Measurements from ENCODE around the gene DENND1B. TPM values are rescaled to one million over a fixed set of nuclear protein-coding genes. Genes with fewer than 3 reads are reported as not detected.

DENND1B gene
- total RNA-seq, 1 donor from 2014 or later: 26.1 TPM

DNA sequence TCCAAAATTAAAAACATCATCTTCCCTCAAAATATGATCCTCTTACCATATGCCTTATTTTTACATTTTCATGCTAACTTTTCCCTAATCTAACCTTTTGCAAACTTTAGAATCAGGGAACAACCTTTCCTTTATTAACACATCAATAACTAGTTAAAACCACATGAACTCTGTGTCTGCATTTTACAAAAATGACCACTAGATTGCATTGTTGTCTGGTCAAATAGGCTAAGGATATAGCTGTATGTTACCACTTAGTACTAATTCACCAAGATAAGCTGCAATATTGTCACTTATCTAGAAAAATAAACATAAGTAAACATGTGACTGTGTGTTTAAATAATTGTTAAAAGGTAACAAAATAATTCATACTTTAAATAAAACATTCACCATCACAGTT is 82.3 kb downstream of the DENND1B start:
- DNase-seq: no peak
- intact Hi-C loops (cut with micrococcal nuclease): no loop called here
- ATAC-seq: no peak

- intact Hi-C loops (cut with micrococcal nuclease): no loop called here
- DNase-seq: no peak
- no peak for ATAC-seq
These were observed 83.5 kb downstream of the DENND1B start for GRCh38 chr1:197691816-197692215.

- DNase-seq (no peak), ATAC-seq (no peak)
- intact Hi-C loops (cut with micrococcal nuclease): no loop called here
These were observed 85.2 kb downstream of the DENND1B start for GRCh38 chr1:197690074-197690473.

GRCh38 chr1:197688233-197688632 is 87.0 kb downstream of the DENND1B start:
- intact Hi-C loops (cut with micrococcal nuclease): no loop called here
- DNase-seq (no peak), ATAC-seq (no peak)

DNA sequence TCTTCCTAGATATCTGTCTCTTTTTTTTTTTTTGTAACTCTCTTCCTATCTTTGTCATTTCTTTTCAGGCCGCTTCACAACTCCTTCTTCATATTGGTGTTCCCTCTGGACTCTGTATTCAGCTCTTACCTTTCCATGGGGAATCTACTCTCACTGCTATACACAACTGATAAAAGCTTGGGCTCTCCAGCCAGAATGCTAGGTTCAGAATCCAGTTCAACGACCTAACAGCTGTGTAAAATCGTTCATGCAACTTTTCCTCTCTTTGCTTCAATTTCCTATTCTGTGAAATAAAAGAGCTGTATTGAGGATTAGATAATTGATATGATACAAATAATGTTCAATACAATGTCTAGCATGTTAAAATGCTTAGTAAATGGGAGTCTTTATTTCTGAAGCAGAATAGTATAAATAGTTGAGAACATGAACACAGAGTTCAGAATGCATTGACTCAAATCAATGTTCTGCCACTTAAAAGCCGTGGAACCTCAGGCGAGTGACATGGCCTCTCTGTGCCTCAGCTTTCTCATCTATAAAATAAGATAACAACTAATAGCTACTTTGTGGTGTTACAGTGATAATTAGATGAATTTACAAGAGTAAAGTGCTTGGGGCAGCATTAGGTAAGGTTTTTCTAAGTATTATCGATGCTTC is 88.5 kb downstream of the DENND1B start:
- no peak for ATAC-seq
- DNase-seq: no peak
- intact Hi-C loops (cut with micrococcal nuclease): no loop called here

DNA sequence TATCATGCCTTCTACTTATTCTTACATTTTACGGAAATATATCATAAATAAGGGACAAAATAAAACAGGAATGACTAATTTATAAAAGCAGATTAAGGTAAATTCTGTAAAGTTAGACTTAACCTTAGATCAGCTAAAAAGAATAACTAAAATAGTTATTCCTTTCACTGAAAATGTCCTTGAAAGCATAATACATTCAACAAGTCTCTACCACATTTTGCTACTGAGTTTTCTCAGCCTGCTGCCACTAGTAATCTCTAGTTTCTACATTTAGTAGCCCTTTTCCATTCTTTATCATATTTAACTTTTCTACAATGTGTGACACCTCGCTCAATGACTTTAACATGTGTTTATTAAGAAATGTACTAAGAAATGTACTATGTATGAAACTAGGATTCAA is 89.0 kb downstream of the DENND1B start:
- intact Hi-C loops (cut with micrococcal nuclease): no loop called here
- no peak for ATAC-seq
- no peak for DNase-seq

DNA sequence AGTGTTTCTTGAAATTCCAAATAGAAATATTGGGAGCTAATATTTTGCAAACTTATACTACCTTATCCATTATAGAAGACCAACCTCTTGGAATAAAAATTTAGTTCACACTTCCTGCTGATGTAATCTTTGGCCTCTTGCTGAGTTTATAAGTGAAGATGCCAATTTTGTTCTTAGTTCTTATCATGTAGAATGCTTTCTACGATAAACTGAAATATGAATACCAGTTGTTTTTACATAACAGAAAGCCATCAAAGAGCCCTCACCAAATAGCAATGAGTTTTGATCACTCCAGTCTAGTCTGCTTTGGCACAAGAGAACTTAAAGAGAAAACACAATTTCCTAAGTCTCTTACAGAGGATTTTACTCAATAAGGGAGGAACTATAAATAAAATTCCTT is 89.5 kb downstream of the DENND1B start:
- no peak for ATAC-seq
- no peak for DNase-seq
- intact Hi-C loops (cut with micrococcal nuclease): no loop called here

DNA sequence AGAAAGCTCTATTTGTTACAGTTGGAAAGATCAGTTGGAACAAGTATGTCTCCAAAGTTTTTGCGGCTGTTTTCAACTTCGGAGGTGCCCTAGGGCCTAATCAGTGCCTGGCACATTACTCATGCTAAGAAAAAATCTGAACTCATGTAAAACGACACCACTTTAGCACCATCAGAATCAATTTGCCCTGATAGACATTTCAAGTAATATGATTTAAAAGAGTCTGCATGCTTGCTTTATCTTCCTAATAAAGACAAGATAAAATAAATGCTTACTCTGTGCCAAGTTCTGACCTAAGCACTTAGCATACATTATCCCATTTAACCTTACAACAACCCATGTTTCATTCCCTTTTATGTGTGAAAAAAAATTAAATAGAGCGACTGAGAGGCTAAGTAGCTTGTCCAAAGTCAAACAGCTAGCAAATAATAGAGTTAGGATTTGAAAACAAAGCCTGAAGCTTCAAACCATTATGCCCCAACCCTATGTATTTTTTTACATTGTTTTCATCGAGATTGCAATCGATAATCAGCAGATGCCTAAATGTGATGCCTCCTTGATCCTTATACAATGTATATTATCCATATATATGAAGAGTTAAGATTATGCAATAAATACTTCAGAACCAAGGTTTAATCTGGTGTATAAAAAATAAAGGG is 91.3 kb downstream of the DENND1B start:
- peak; percentile 26 for ATAC-seq
- no peak for DNase-seq
- intact Hi-C loops (cut with micrococcal nuclease): no loop called here

- no peak for ATAC-seq
- intact Hi-C loops (cut with micrococcal nuclease): no loop called here
- DNase-seq: no peak
These were observed 92.0 kb downstream of the DENND1B start for GRCh38 chr1:197683280-197683679.

GRCh38 chr1:197680311-197680710 is 95.0 kb downstream of the DENND1B start:
- intact Hi-C loops (cut with micrococcal nuclease): no loop called here
- DNase-seq (no peak), ATAC-seq (no peak)

DNA sequence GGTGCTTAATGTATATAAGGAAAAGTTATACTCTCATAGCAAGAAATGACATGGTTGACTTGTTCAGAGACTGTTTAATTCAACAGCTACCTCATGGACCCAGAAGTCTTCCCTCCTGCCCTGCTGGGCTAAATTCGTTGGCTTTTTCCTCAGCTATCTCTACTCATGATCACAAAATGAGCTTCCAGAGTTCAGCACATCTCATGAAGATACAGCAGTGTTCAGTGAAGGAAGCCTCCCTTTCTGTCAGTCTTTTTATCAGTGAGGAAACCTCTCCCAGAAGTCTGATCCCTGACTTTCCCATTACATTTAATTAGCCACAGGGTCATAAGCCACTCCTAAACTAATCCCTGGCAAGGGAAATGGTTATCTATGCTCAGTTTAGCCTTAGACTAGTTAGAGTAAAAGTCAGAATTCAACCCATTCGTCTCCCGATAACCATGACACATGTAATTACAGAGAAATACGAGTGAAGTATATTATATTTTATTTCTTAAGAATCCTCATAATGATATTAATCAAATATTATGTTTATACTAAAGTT is 97.5 kb downstream of the DENND1B start:
- intact Hi-C loops (cut with micrococcal nuclease): no loop called here
- no peak for DNase-seq

GRCh38 chr1:197677313-197677712 is 98.0 kb downstream of the DENND1B start:
- intact Hi-C loops (cut with micrococcal nuclease): no loop called here
- ATAC-seq: no peak
- DNase-seq: no peak

More for the DNA sequence above, 97.5 kb downstream of the DENND1B start:
- no peak for ATAC-seq

DNA sequence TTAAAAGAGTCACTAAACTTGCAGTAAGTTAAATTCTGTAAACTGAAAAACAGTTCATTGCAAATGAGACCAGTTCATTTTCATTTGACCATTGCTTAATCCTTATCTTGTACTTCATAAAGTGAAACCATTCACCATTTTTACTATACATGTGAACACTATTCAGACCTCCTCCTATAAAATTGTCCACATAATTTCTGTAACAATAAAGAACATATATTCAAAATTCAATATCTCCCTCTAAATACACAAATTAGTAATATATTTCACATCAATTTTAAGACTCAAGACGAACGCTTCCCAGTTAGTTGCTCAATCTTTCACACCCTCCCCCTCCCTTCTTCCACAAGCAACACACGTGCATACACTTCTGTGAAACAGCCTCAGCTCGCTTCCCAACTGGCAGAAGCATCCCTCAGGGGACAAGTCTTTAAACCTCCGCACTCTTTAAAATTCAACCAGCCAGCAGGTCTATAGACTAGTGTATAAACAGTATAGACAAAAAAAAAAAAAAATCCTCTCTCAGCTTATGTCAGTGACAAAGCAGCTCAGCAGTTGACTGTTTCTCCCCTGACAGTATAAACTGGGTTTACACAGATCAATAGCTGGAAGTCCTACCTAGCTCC is 99.6 kb downstream of the DENND1B start:
- DNase-seq (peak; percentile 30), ATAC-seq (peak; percentile 78)
- intact Hi-C loops (cut with micrococcal nuclease): no loop called here

DNA sequence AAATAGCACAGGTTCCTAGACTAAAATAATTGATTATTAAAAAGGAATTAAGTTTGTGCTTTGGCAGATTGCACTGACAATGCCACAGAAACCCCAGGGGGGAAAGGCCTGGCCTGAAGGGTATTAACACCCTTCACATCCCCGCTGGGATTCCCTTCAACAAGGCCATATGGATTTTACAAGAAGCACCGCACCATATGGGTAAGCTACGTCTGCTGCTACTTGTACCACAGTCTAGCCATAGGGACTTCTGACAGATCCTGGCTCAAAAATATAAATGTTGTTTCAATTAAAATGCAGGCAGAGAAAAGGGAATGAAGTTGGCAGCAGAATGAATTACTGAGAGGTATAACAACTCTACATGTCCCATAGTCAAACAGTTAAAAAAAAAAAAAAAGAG is 101.0 kb downstream of the DENND1B start:
- intact Hi-C loops (cut with micrococcal nuclease): no loop called here
- DNase-seq (no peak), ATAC-seq (no peak)

- ATAC-seq: no peak
- intact Hi-C loops (cut with micrococcal nuclease): no loop called here
- no peak for DNase-seq
These were observed 102.0 kb downstream of the DENND1B start for GRCh38 chr1:197673292-197673691.

DNA sequence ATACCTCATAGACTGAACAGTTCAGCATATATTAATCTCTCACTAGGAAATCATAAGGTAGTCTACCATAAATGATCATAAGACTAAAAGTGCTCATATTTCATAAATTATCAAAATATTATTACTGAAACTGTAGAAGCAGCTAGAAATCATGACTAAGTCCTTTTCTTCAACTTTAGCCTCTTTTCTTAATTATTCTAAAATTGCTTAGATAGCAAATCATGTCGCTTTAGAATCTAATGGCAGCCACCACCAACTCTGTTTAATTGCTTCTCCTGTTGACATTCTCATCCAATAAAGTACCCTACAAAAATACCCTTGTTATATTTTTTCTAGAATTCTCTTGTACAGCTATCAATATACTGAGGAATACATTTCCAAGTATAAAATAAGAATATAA is 102.9 kb downstream of the DENND1B start:
- intact Hi-C loops (cut with micrococcal nuclease): no loop called here
- DNase-seq: no peak
- no peak for ATAC-seq

- ATAC-seq (no peak), DNase-seq (no peak)
- intact Hi-C loops (cut with micrococcal nuclease): no loop called here
These were observed 103.4 kb downstream of the DENND1B start for GRCh38 chr1:197671920-197672319.

- DNase-seq (no peak), ATAC-seq (no peak)
- intact Hi-C loops (cut with micrococcal nuclease): no loop called here
These were observed 104.1 kb downstream of the DENND1B start for GRCh38 chr1:197671140-197671539.

DNA sequence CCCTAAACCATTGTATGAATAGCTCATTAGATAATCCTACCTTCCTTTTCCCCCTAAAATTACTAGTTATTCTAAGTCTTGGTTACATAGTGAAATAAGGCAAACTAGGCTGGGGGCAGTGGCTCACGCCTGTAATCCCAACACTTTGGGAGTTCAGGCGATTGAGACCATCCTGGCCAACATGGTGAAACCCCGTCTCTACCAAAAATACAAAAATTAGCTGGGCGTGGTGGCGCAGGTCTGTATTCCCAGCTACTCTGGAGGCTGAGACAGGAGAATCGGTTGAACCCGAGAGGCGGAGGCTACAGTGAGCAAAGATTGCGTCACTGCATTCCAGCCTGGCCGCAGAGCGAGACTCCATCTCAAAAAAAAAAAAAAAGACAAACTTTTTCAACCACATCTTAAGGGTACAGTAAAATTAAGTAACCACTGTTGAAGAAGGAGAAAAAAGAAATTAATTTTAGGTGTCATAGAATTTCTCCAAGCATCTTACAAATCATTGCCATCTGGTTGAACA is 108.5 kb downstream of the DENND1B start:
- intact Hi-C loops (cut with micrococcal nuclease): no loop called here
- DNase-seq (no peak), ATAC-seq (no peak)

DNA sequence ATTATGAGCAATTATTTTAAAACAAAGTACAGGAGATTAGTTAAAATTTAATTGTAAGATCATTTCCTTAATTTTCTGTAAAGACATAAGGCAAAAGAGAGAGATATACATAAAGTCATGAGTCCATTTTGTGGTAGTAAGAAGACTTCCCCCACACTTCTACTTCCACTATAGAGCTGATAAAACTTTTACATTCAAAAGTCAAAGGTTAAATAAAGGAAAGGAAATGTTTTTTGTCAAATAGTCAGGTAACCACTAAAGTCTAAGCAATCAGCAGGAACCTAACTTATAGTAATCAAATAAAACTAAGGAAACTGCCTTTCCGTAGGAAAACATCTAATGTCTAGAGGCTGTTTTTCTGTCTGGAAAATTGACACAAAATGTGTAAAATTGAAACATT is 110.9 kb downstream of the DENND1B start:
- DNase-seq: no peak
- intact Hi-C loops (cut with micrococcal nuclease): no loop called here
- no peak for ATAC-seq

Data from left ventricle myocardium superior (tissue), 1 donor.